Ishikawa (cell line): Measurements from ENCODE around the gene FHOD1.

Experiments
- FOXM1 ChIP-seq: IDR thresholded peaks from 2 replicates; pipeline ENCODE4 v1.6.1; 2012; ENCODE audit warnings: low read depth, borderline replicate concordance
- RAD21 ChIP-seq: IDR thresholded peaks from 2 replicates; pipeline ENCODE4 v1.6.1; 2012; ENCODE audit warnings: low read depth
- REST ChIP-seq: IDR thresholded peaks from 2 replicates; pipeline ENCODE4 v1.6.1; 2012; ENCODE audit warnings: low read depth, mild to moderate bottlenecking
- YY1 ChIP-seq: IDR thresholded peaks from 2 replicates; pipeline ENCODE4 v1.6.1; 2012; ENCODE audit warnings: low read depth
- TF ChIP-seq, protein P1 (sequence below): IDR thresholded peaks from 2 replicates; pipeline ENCODE4 v1.6.1; 2012

DNA sequence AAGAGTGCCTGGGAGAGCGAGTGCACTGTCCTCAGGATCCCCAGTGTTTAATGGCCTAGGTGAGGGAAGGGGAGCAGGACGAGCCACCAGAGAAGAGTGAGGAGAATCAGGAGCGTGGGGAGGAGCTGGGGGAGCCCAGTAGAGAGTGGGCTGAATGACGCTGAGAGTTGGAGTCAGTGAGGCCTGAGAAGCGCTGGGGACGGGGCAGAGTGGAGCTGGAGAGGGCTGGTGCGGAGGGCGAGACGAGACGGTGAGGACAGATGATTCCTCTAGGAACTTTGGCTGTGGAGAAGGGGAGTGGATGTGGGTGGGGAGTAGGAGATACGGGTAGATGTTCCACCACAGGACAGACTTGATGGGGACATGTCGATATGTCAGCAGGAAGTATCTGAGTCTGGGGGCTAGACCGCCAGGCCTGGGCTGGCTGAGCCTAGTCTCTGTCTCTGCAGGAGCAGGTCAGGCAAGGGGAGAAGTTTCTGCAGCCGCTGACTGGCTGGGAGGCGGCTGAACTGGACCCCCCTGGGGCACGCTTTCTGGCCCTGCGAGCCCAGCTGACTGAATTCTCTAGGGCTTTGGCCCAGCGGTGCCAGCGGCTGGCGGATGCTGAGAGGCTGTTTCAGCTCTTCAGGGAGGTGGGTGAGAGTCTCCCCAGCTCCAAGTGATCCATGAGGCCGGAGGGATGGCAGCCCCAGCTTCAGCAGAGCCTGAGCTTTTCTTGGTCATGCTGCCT, 36.7 kb upstream of the FHOD1 start:
- no peak for TF ChIP-seq YY1
- no peak for TF ChIP-seq RAD21
- TF ChIP-seq, protein P1, sequence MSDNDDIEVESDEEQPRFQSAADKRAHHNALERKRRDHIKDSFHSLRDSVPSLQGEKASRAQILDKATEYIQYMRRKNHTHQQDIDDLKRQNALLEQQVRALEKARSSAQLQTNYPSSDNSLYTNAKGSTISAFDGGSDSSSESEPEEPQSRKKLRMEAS, result no peak
- TF ChIP-seq REST, result no peak
- no peak for TF ChIP-seq FOXM1
